Ascending aorta (tissue), 2 donors: ENCODE measurements around the gene TFDP3. TPM values are rescaled to one million over a fixed set of nuclear protein-coding genes. Genes with fewer than 3 reads are reported as not detected.

Experiments
- DNase-seq, 2 donors: peaks; one replicate each; pipeline ENCODE4 v3.0.0-alpha.2; 2019; ENCODE audit warnings: low spot score in 2 of 2
- H3K27ac ChIP-seq, 2 donors: fragments of 200-600 bp; sonication (generic); one replicate each; pipeline ENCODE4 v1.5.1; 2016 to 2017; ENCODE audit warnings: mild to moderate bottlenecking in 1 of 2
- H3K27me3 ChIP-seq: fragments of 200-600 bp; sonication (generic); one replicate; pipeline ENCODE4 v1.5.1; 2017
- H3K36me3 ChIP-seq, 2 donors: fragments of 200-600 bp; sonication (generic); one replicate each; pipeline ENCODE4 v1.5.1; 2016
- H3K4me1 ChIP-seq, 2 donors: fragments of 200-600 bp; sonication (generic); one replicate each; pipeline ENCODE4 v1.5.1; 2016 to 2017; ENCODE audit warnings: mild to moderate bottlenecking in 1 of 2
- H3K4me3 ChIP-seq, 2 donors: fragments of 200-600 bp; sonication (generic); one replicate each; pipeline ENCODE4 v1.5.1; 2016 to 2017; ENCODE audit warnings: mild to moderate bottlenecking in 1 of 2
- H3K9me3 ChIP-seq, 2 donors: fragments of 200-600 bp; sonication (generic); one replicate each; pipeline ENCODE4 v1.5.1; 2016
- intact Hi-C: fragments of 100-400 bp; cut with DNase I; formaldehyde crosslinking; loops from one replicate; pipeline ENCODE4 v1.15.1; 2023
- total RNA-seq: library from RNA; depleted of rRNA; stranded (reverse); fragments of >200 nt; gene quantifications from one replicate; pipeline ENCODE4 v1.1.0, GENCODE V29; 2016
- TF ChIP-seq, protein P1 (sequence below), 3 experiments: fragments of 200-600 bp in 2 of 3; fragments of 450-650 bp in 1 of 3; sonication (generic) in 2 of 3; IDR thresholded peaks; one replicate each; pipeline ENCODE4 v1.5.1; 2016 to 2019; ENCODE audit warnings: antibody characterized with exemption in 3 of 3, mild to moderate bottlenecking in 1 of 3, moderate library complexity in 1 of 3

Gene TFDP3
- total RNA-seq, 1 donor from 2014 or later = not detected

DNA sequence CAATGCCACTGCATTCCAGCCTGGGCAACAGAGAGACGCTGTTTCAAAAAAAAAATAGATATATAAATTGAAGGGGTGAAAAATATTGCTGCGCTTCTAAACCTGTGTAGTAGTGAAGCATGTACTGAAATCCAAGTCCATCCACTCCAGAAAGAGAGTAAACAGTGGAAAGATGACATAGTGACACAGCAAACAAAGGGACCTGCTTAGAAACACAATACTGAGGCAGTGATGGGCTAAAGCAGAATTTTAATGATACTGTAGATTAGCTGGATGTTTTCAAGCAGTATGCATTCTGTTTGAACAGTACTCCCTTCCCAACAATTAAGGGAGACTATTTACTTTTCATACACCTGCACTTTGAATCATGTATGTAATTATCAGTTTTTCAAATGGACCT is 42.5 kb downstream of the TFDP3 start:
- Histone ChIP-seq H3K4me1 (no peaks in the 10 kb centered on the region), H3K9me3 (no peaks in the 10 kb centered on the region), H3K36me3 (no peaks in the 10 kb centered on the region), H3K4me3 (no peak overlapping the region), H3K27me3 (no peaks in the 10 kb centered on the region), H3K27ac (no peak overlapping the region)
- intact Hi-C loops = no loop called here
- DNase-seq = no peak
- TF ChIP-seq, protein P1, sequence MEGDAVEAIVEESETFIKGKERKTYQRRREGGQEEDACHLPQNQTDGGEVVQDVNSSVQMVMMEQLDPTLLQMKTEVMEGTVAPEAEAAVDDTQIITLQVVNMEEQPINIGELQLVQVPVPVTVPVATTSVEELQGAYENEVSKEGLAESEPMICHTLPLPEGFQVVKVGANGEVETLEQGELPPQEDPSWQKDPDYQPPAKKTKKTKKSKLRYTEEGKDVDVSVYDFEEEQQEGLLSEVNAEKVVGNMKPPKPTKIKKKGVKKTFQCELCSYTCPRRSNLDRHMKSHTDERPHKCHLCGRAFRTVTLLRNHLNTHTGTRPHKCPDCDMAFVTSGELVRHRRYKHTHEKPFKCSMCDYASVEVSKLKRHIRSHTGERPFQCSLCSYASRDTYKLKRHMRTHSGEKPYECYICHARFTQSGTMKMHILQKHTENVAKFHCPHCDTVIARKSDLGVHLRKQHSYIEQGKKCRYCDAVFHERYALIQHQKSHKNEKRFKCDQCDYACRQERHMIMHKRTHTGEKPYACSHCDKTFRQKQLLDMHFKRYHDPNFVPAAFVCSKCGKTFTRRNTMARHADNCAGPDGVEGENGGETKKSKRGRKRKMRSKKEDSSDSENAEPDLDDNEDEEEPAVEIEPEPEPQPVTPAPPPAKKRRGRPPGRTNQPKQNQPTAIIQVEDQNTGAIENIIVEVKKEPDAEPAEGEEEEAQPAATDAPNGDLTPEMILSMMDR (IDR thresholded peaks at IDR 0.05) = no peak

- Histone ChIP-seq H3K9me3 (no peaks in the 10 kb centered on the region), H3K4me3 (no peak overlapping the region), H3K27me3 (no peaks in the 10 kb centered on the region), H3K4me1 (no peaks in the 10 kb centered on the region), H3K27ac (no peak overlapping the region), H3K36me3 (no peaks in the 10 kb centered on the region)
- TF ChIP-seq, protein P1 (IDR thresholded peaks at IDR 0.05) = no peak
- DNase-seq = no peak
- intact Hi-C loops = no loop called here
These were observed 43.0 kb downstream of the TFDP3 start for GRCh38 chrX:133175162-133175561.

DNA sequence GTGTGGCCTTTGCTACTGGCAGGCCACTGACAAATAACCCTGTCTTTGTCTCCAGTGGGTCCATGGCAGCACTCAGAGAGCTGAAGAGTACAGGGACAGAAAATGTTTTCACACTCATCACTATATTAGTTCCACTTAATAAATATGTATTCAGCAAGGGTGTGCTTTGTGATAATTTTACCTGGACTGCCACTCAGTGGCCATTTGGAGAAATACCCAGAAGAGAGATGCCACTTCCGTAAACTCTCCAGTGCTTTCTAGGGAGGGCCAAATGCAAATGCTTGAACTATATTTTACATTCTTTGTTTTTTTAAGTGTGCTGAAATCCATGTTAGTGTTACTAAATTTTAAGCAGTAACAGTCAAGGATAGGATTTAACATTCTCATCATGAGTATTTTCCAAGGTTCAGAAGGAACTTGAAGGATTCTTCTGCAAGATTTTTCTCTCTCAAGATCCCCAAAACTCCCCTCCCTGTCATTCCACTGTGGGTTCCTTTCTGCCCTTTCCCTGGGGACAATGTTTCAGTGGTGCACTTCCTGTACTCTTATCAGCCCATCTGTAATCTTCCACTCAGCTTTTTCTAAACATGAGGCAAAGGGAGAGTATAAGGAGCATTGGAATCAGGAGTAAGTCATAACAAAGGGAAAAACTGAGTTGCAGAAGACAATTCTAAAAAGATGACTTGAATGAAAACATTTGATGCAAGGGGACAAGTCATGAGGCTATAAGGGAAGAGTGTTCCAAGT is 46.0 kb downstream of the TFDP3 start:
- intact Hi-C loops = no loop called here

More for the DNA sequence above, 46.0 kb downstream of the TFDP3 start:
- H3K36me3 ChIP-seq = no peaks in the 10 kb centered on the region
- TF ChIP-seq, protein P1 (IDR thresholded peaks at IDR 0.05) = peak in 2 of 3 experiments; percentile 9 to 34
- H3K27me3 ChIP-seq = no peaks in the 10 kb centered on the region
- no peak overlapping the region for H3K27ac ChIP-seq
- no peaks in the 10 kb centered on the region for H3K4me1 ChIP-seq
- H3K4me3 ChIP-seq = no peak overlapping the region
- H3K9me3 ChIP-seq = no peaks in the 10 kb centered on the region
- no peak for DNase-seq

Other genes with a start within 250 kb of the TFDP3 start
- gene USP26, start 121.2 kb downstream of the TFDP3 start, total RNA-seq = not detected
- 12.0 TPM for gene GPC4, start 197.1 kb upstream of the TFDP3 start, total RNA-seq